Endodermal cell (in vitro differentiated cells): ENCODE results near the gene EIF4EBP3. TPM values are rescaled to one million over a fixed set of nuclear protein-coding genes. Genes with fewer than 3 reads are reported as not detected.

Experiments
- DNase-seq: peaks from one replicate; pipeline ENCODE4 v3.0.0-alpha.2; 2017
- H3K27ac ChIP-seq: 2 replicates; pipeline ENCODE4 v1.5.1; 2013; ENCODE audit warnings: mild to moderate bottlenecking, low read depth, low read length, moderate library complexity
- H3K27me3 ChIP-seq: 2 replicates; pipeline ENCODE4 v1.6.1; 2013; ENCODE audit warnings: mild to moderate bottlenecking, low read length, moderate library complexity; ENCODE audit not compliant: insufficient read depth, control insufficient read depth, poor library complexity, severe bottlenecking
- H3K36me3 ChIP-seq: 2 replicates; pipeline ENCODE4 v1.7.0; 2013; ENCODE audit warnings: mild to moderate bottlenecking, low read length, moderate library complexity; ENCODE audit not compliant: control insufficient read depth, insufficient read depth
- H3K4me1 ChIP-seq: one replicate; pipeline ENCODE4 v1.7.0; 2013; ENCODE audit warnings: low read length; ENCODE audit not compliant: control insufficient read depth, insufficient read depth
- H3K4me3 ChIP-seq: 2 replicates; pipeline ENCODE4 v1.5.1; 2013; ENCODE audit warnings: mild to moderate bottlenecking, low read length, moderate library complexity
- H3K9ac ChIP-seq: 2 replicates; pipeline ENCODE4 v1.6.1; 2013; ENCODE audit warnings: mild to moderate bottlenecking, low read length, moderate library complexity; ENCODE audit not compliant: poor library complexity, severe bottlenecking; ENCODE audit errors: extremely low read depth
- H3K9me3 ChIP-seq: 2 replicates; pipeline ENCODE4 v1.6.1; 2013; ENCODE audit warnings: mild to moderate bottlenecking, low read length, moderate library complexity; ENCODE audit not compliant: control insufficient read depth
- H3K27ac Mint-ChIP-seq: 2 replicates; pipeline ENCODE4 v1.8.0; 2020; ENCODE audit warnings: mixed read lengths
- H3K27me3 Mint-ChIP-seq: 2 replicates; pipeline ENCODE4 v1.8.0; 2021; ENCODE audit warnings: mild to moderate bottlenecking, mixed read lengths; ENCODE audit not compliant: insufficient read depth
- H3K36me3 Mint-ChIP-seq: 2 replicates; pipeline ENCODE4 v1.8.0; 2020; ENCODE audit warnings: low read depth, mixed read lengths
- H3K4me1 Mint-ChIP-seq: 2 replicates; pipeline ENCODE4 v1.8.0; 2020; ENCODE audit warnings: mixed read lengths
- H3K4me3 Mint-ChIP-seq: 2 replicates; pipeline ENCODE4 v1.8.0; 2020; ENCODE audit warnings: mild to moderate bottlenecking, moderate library complexity, mixed read lengths
- H3K9me3 Mint-ChIP-seq: 2 replicates; pipeline ENCODE4 v1.8.0; 2020; ENCODE audit warnings: mild to moderate bottlenecking, mixed read lengths
- WGBS, 2 experiments: methylation state at CpG; one replicate each; pipeline versions ENCODE4 v1.1.5 to v1.1.7; 2013; ENCODE audit warnings: missing lambda C conversion rate in 2 of 2, mixed read lengths in 1 of 2; ENCODE audit not compliant: insufficient coverage in 1 of 2, insufficient read length in 1 of 2; 5-methylcytosine and 5-hydroxymethylcytosine counted together
- total RNA-seq, 2 donors: library from RNA; stranded (reverse); fragmentation: NEBNext Ultra II Directional in 1 of 2; extraction: Animal tissue kit (Norgen Biotek cat#: 25700) in 1 of 2; gene quantifications; 2 replicates in 1 of 2; 3 replicates in 1 of 2; pipeline ENCODE4 v1.2.1, GENCODE V29; 2021
- TF ChIP-seq, protein P1 (sequence below): fragments of 200-600 bp; sonication (generic); conservative IDR thresholded peaks from 2 replicates; pipeline ENCODE4 v1.5.0; 2021; ENCODE audit warnings: antibody characterized with exemption, mild to moderate bottlenecking

The EIF4EBP3 gene
- total RNA-seq, 2 donors from 2014 or later: 5.1 to 6.3 TPM

DNA sequence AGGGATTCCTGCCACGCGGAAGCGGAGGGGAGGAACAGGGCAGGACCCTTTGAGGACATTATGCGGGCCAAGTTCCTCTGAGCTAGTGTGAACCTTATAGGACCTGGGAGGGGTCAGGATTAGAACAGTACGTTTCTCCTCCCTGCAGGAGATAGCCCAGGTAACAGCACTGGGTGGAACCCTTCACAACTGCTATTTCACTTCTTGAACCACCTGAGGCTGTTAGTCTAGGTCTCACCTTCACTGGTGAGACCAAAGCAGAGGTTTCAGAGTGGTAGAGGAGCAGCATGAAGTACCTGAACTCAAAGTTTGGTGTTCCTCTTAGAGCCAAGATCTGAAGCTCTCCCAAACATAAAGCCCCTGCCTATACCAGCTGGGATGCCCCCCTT lies 832 bp downstream of the EIF4EBP3 start:
- Mint-ChIP-seq H3K4me1 (peaks cover 21% of the 10 kb centered on the region), H3K36me3 (peaks cover 50% of the 10 kb centered on the region), H3K27ac (peak overlapping the region; percentile 95), H3K27me3 (no peaks in the 10 kb centered on the region), H3K4me3 (peak overlapping the region; percentile 57), H3K9me3 (no peaks in the 10 kb centered on the region)
- Histone ChIP-seq H3K4me1 (peaks cover 18% of the 10 kb centered on the region), H3K27ac (peak overlapping the region; percentile 5), H3K4me3 (peak overlapping the region; percentile 58), H3K9ac (peak overlapping the region; percentile 47), H3K9me3 (no peaks in the 10 kb centered on the region), H3K27me3 (no peaks in the 10 kb centered on the region), H3K36me3 (peaks cover 76% of the 10 kb centered on the region)
- WGBS, 2 experiments: 56 to 81% methylated on average over 3 to 5 of the region's 5 CpGs
- TF ChIP-seq, protein P1, sequence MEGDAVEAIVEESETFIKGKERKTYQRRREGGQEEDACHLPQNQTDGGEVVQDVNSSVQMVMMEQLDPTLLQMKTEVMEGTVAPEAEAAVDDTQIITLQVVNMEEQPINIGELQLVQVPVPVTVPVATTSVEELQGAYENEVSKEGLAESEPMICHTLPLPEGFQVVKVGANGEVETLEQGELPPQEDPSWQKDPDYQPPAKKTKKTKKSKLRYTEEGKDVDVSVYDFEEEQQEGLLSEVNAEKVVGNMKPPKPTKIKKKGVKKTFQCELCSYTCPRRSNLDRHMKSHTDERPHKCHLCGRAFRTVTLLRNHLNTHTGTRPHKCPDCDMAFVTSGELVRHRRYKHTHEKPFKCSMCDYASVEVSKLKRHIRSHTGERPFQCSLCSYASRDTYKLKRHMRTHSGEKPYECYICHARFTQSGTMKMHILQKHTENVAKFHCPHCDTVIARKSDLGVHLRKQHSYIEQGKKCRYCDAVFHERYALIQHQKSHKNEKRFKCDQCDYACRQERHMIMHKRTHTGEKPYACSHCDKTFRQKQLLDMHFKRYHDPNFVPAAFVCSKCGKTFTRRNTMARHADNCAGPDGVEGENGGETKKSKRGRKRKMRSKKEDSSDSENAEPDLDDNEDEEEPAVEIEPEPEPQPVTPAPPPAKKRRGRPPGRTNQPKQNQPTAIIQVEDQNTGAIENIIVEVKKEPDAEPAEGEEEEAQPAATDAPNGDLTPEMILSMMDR: no peak
- DNase-seq: no peak

DNA sequence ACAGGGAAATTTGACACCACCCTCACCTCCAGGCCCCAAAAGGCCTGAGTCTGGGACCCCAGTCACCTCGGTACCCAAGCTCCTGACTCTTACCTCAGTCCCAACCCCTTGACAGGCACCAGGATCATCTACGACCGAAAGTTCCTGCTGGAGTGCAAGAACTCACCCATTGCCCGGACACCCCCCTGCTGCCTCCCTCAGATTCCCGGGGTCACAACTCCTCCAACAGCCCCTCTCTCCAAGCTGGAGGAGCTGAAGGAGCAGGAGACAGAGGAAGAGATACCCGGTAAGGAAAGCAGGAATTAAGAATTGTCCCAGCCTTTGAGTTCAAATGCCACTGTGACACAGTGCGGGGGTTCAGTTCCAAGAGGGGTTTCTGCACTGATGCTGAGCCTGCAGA lies 1.3 kb downstream of the EIF4EBP3 start:
- peaks cover 51% of the 10 kb centered on the region for H3K36me3 Mint-ChIP-seq
- H3K9me3 Mint-ChIP-seq: no peaks in the 10 kb centered on the region

DNA sequence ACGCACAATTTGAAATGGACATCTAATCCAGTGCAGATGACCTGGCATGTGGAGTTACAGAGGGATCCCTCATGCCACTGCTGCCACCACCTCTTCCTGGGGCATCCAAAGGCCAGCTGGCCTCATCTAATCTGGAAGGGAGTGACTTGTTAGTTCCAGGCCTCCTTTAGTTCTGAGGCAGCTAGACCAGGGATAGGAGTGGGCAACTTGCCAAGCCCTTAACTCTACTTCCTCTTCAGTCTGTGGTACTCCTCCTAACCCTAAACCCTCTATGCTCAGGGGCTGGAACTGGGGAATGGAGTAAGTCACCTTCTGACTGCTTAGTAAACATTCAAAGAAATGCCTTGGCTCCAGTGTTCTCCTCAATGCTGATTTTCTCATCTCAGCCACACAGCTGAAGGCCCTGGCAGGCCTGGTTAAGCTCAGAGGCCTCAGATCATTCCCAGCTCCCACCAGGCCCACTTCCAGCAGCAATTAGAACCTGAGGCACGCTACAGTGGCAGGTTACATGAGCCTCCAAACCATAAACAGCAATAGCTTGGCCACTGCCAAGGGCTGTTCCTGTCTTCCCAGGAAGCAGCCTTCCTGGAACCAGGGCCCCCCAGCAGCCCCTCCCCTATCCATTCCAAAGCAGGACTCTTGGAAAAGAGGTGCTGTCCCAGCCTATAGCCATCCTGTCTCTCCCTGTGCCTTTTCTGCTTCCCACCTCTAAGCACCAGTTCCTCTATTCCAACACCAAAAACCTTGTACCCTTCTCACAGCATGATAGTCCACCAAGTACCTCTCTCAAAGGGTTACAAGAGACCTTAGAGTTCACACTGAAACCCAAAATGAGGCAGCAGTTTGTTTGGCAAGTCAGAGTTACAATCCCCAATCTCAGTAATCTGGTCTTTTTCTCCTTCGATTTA lies 2.0 kb downstream of the EIF4EBP3 start:
- TF ChIP-seq, protein P1: no peak
- H3K4me1 ChIP-seq: peaks cover 18% of the 10 kb centered on the region

More for the DNA sequence above, 1.3 kb downstream of the EIF4EBP3 start:
- TF ChIP-seq, protein P1: no peak
- no peaks in the 10 kb centered on the region for H3K27me3 ChIP-seq
- 88 to 100% methylated on average over 2 to 7 of the region's 7 CpGs for WGBS, 2 experiments
- H3K4me1 ChIP-seq: peaks cover 18% of the 10 kb centered on the region
- Mint-ChIP-seq H3K4me1 (peaks cover 21% of the 10 kb centered on the region), H3K27ac (peak overlapping the region; percentile 95), H3K27me3 (no peaks in the 10 kb centered on the region), H3K4me3 (no peak overlapping the region)
- H3K4me3 ChIP-seq: no peak overlapping the region
- H3K9ac ChIP-seq: no peak overlapping the region
- no peak for DNase-seq
- no peaks in the 10 kb centered on the region for H3K9me3 ChIP-seq
- H3K27ac ChIP-seq: no peak overlapping the region
- H3K36me3 ChIP-seq: peaks cover 72% of the 10 kb centered on the region

More for the DNA sequence above, 2.0 kb downstream of the EIF4EBP3 start:
- no peaks in the 10 kb centered on the region for H3K9me3 ChIP-seq
- no peak overlapping the region for H3K4me3 Mint-ChIP-seq
- peaks cover 50% of the 10 kb centered on the region for H3K36me3 Mint-ChIP-seq
- H3K9me3 Mint-ChIP-seq: no peaks in the 10 kb centered on the region
- no peaks in the 10 kb centered on the region for H3K27me3 Mint-ChIP-seq
- no peak overlapping the region for H3K4me3 ChIP-seq
- no peak overlapping the region for H3K27ac ChIP-seq
- DNase-seq: peak; percentile 36
- H3K27me3 ChIP-seq: no peaks in the 10 kb centered on the region
- peaks cover 25% of the 10 kb centered on the region for H3K4me1 Mint-ChIP-seq
- H3K9ac ChIP-seq: no peak overlapping the region
- peak overlapping the region; percentile 95 for H3K27ac Mint-ChIP-seq
- WGBS, 2 experiments: 93 to 96% methylated on average over 3 of the region's 3 CpGs
- H3K36me3 ChIP-seq: peaks cover 72% of the 10 kb centered on the region
